ENCODE data around the gene ITLN1. TPM values are rescaled to one million over a fixed set of nuclear protein-coding genes. Genes with fewer than 3 reads are reported as not detected.

The ITLN1 gene
- total RNA-seq, 1 donor from 2014 or later, result not detected

DNA sequence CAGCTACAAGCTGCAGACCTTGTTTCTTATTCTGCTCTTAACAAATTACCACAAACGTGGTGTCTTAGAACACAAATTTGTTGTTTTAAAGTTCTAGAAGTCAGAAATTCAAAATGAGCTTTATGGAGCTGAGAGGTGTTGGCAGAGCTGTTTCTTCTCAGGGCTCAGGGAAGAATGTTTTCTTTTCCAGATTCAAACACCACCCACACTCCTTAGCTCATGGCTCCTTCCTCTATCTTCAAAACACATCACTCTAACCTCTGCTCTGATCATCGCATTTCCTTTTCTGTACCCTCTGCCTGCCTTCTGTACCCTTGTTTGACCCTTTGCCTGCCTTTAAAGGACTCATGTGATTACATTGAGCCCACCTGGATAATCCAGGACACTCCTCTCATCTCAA is 26.9 kb upstream of the ITLN1 start:
- Mint-ChIP-seq H3K27me3 (ENCODE audit: low read depth) (no peaks in the 10 kb centered on the region), H3K4me1 (peaks cover 23% of the 10 kb centered on the region), H3K9me3 (no peaks in the 10 kb centered on the region), H3K36me3 (no peaks in the 10 kb centered on the region), H3K4me3 (no peak overlapping the region), H3K27ac (peak overlapping the region; percentile 91)
- TF ChIP-seq, protein P1, sequence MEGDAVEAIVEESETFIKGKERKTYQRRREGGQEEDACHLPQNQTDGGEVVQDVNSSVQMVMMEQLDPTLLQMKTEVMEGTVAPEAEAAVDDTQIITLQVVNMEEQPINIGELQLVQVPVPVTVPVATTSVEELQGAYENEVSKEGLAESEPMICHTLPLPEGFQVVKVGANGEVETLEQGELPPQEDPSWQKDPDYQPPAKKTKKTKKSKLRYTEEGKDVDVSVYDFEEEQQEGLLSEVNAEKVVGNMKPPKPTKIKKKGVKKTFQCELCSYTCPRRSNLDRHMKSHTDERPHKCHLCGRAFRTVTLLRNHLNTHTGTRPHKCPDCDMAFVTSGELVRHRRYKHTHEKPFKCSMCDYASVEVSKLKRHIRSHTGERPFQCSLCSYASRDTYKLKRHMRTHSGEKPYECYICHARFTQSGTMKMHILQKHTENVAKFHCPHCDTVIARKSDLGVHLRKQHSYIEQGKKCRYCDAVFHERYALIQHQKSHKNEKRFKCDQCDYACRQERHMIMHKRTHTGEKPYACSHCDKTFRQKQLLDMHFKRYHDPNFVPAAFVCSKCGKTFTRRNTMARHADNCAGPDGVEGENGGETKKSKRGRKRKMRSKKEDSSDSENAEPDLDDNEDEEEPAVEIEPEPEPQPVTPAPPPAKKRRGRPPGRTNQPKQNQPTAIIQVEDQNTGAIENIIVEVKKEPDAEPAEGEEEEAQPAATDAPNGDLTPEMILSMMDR (IDR thresholded peaks at IDR 0.05; ENCODE audit: unreplicated experiment), result no peak
- no peak for DNase-seq (ENCODE audit: low spot score in 2 of 2, unreplicated experiment in 2 of 2)

DNA sequence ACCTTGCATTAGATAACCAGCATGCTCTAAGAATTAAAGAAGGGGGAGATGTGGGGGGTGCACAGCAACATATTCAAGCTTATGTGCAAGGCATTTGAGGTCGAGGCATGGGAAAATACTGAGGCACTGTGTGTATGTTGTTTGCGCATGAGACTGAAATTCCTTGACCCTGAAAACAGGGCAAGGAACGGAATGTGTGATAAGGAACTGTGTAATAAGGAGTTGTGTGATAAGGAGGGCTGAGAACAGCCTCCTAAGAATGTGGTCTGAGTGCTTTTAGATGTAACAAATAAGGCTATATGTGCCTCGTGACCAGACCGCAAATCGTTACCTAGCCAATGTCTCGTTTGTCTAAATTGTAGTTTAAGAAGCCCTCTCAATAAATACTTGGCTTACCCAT is 26.5 kb upstream of the ITLN1 start:
- Mint-ChIP-seq H3K4me3 (no peak overlapping the region), H3K36me3 (no peaks in the 10 kb centered on the region), H3K4me1 (peaks cover 26% of the 10 kb centered on the region), H3K27me3 (ENCODE audit: low read depth) (no peaks in the 10 kb centered on the region), H3K9me3 (no peaks in the 10 kb centered on the region), H3K27ac (peak overlapping the region; percentile 91)
- no peak for DNase-seq (ENCODE audit: low spot score in 2 of 2, unreplicated experiment in 2 of 2)
- TF ChIP-seq, protein P1 (IDR thresholded peaks at IDR 0.05; ENCODE audit: unreplicated experiment), result no peak

DNA sequence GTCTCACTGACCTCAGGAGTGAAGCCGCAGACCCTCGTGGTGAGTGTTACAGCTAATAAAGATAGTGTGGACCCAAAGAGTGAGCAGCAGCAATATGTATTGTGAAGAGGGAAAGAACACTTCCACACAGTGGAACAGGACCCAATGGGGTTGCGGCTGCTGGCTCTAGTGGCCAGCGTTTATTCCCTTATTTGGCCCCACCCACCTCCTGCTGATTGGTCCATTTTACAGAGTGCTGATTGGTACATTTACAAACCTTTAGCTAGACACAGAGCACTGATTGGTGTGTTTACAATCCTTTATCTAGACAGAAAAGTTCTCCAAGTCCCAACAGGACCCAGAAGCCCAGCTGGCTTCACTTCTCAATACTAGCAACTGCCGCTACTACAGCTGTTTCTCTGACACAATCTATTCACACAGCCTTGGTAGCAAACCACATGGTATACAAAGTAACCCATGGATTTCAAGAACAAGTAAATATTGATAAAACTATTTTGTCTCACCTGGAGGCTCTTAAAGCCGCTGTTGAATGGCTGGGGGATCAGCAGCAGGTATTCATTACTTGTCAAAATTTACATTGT is 25.3 kb upstream of the ITLN1 start:
- no peak for DNase-seq (ENCODE audit: low spot score in 2 of 2, unreplicated experiment in 2 of 2)

DNA sequence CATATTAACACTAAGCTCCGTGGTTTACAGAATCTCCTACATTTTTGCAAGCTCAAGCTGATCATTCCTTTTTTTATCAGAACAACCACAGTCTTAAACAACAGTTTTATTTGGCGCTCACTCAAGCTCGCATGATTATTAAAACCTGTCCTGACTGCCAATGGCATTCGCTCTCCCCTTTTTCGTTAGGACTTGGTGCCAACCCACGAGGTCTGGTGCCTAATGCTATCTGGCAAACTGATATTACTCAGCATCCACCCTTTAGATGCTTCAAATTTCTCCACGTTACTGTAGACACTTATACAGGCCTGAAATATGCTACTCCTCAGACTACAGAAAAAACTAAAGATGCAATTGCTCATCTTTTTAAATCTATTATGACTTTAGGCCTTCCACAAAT is 23.0 kb upstream of the ITLN1 start:
- TF ChIP-seq, protein P1 (IDR thresholded peaks at IDR 0.05; ENCODE audit: unreplicated experiment), result no peak
- no peak overlapping the region for H3K4me3 Mint-ChIP-seq
- no peak overlapping the region for H3K27ac Mint-ChIP-seq
- peaks cover 23% of the 10 kb centered on the region for H3K4me1 Mint-ChIP-seq
- DNase-seq (ENCODE audit: low spot score in 2 of 2, unreplicated experiment in 2 of 2), result no peak
- no peaks in the 10 kb centered on the region for H3K36me3 Mint-ChIP-seq
- no peaks in the 10 kb centered on the region for H3K27me3 Mint-ChIP-seq (ENCODE audit: low read depth)
- H3K9me3 Mint-ChIP-seq, result no peaks in the 10 kb centered on the region

More for the DNA sequence above, 25.3 kb upstream of the ITLN1 start:
- peak overlapping the region; percentile 43 for H3K27ac Mint-ChIP-seq
- TF ChIP-seq, protein P1 (IDR thresholded peaks at IDR 0.05; ENCODE audit: unreplicated experiment), result no peak
- H3K36me3 Mint-ChIP-seq, result no peaks in the 10 kb centered on the region
- H3K4me1 Mint-ChIP-seq, result peaks cover 29% of the 10 kb centered on the region
- H3K9me3 Mint-ChIP-seq, result no peaks in the 10 kb centered on the region
- H3K4me3 Mint-ChIP-seq, result no peak overlapping the region
- no peaks in the 10 kb centered on the region for H3K27me3 Mint-ChIP-seq (ENCODE audit: low read depth)

DNA sequence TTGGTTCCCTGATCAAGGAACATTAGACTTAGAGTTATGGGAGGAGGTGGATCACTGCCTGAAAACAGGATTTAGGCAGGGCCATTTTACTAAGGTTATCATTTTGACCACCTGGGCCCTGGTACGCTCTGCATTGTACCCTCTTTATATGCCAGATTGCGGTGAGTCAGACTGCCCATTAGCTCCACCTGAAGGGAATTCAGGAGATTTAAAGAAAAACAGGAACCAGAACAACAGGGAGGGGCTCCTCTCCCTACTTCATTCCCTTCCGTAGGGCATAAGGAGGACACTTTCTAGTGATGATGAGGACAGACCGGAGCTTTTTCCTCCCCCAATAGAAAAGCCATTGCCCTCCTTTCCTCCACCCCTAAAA is 20.6 kb upstream of the ITLN1 start:
- no peak overlapping the region for H3K27ac Mint-ChIP-seq
- DNase-seq (ENCODE audit: low spot score in 2 of 2, unreplicated experiment in 2 of 2), result no peak
- TF ChIP-seq, protein P1 (IDR thresholded peaks at IDR 0.05; ENCODE audit: unreplicated experiment), result no peak
- peaks cover 7% of the 10 kb centered on the region for H3K27me3 Mint-ChIP-seq (ENCODE audit: low read depth)
- H3K36me3 Mint-ChIP-seq, result no peaks in the 10 kb centered on the region
- H3K9me3 Mint-ChIP-seq, result no peaks in the 10 kb centered on the region
- H3K4me3 Mint-ChIP-seq, result no peak overlapping the region
- H3K4me1 Mint-ChIP-seq, result peaks cover 9% of the 10 kb centered on the region
